HFF-Myc (cell line): ENCODE results near the gene THSD7A.

Source experiments
- DNase-seq: peaks from one replicate; pipeline ENCODE4 v3.0.0-alpha.2; 2011; ENCODE audit warnings: low read depth; ENCODE audit errors: extremely low read depth
- H3K4me3 ChIP-seq: replicated peaks from 2 replicates; pipeline ENCODE4 v1.5.1; 2011; ENCODE audit warnings: low read depth, mild to moderate bottlenecking, control low read depth, low read length
- CTCF ChIP-seq: IDR thresholded peaks from 2 replicates; pipeline ENCODE4 v1.5.1; 2012; ENCODE audit warnings: mild to moderate bottlenecking, low read depth, low read length, control low read depth; ENCODE audit errors: missing control alignments

The THSD7A gene

GRCh38 chr7:11642276-11642675 is 189.7 kb downstream of the THSD7A start:
- TF ChIP-seq CTCF: no peak
- no peak for DNase-seq
- no peak overlapping the region for H3K4me3 ChIP-seq

GRCh38 chr7:11638011-11638774 is 193.8 kb downstream of the THSD7A start:
- DNase-seq: no peak
- TF ChIP-seq CTCF: no peak
- no peak overlapping the region for H3K4me3 ChIP-seq

- DNase-seq: no peak
- no peak overlapping the region for H3K4me3 ChIP-seq
- no peak for TF ChIP-seq CTCF
These were observed 195.7 kb downstream of the THSD7A start for GRCh38 chr7:11636274-11636673.

- DNase-seq: no peak
- no peak overlapping the region for H3K4me3 ChIP-seq
- TF ChIP-seq CTCF: no peak
These were observed 198.7 kb downstream of the THSD7A start for GRCh38 chr7:11633310-11633709.

- no peak for DNase-seq
- no peak for TF ChIP-seq CTCF
- H3K4me3 ChIP-seq: no peak overlapping the region
These were observed 201.6 kb downstream of the THSD7A start for GRCh38 chr7:11630355-11630754.

GRCh38 chr7:11625669-11626068 is 206.3 kb downstream of the THSD7A start:
- TF ChIP-seq CTCF: no peak
- DNase-seq: no peak
- H3K4me3 ChIP-seq: no peak overlapping the region
